A549 (cell line): ENCODE data around the gene ITGB1.
"Not testable (repeated sequence)": the region's sequence is repeated elsewhere in the genome, so short reads cannot be mapped to it uniquely, and the experiment has no call there.

Experiments used
- CBX2 ChIP-seq: fragments of 200-600 bp; sonication (generic); IDR thresholded peaks from 2 replicates; pipeline ENCODE4 v1.6.1; 2016; ENCODE audit warnings: low read depth, mild to moderate bottlenecking, borderline replicate concordance
- CEBPB ChIP-seq, 2 experiments: fragments of >200 bp in 1 of 2; sonication (Bioruptor Twin) in 1 of 2; formaldehyde crosslinking in 1 of 2; IDR thresholded peaks; 2 replicates each; pipeline ENCODE4 v1.6.1; 2012 to 2016
- CTCF ChIP-seq: fragments of >200 bp; sonication (Bioruptor Twin); formaldehyde crosslinking; IDR thresholded peaks from 3 replicates; pipeline ENCODE4 v1.5.1; 2016
- EP300 ChIP-seq, 2 experiments: fragments of >200 bp; sonication (Bioruptor Twin); formaldehyde crosslinking; IDR thresholded peaks; 2 replicates in 1 of 2; 3 replicates in 1 of 2; pipeline ENCODE4 v1.6.1; 2016 to 2017
- ESRRA ChIP-seq: fragments of 150-350 bp; IDR thresholded peaks from 2 replicates; pipeline ENCODE4 v1.6.1; 2014; ENCODE audit warnings: mild to moderate bottlenecking, low read length, borderline replicate concordance
- JUN ChIP-seq, 2 experiments: fragments of >200 bp; sonication (Bioruptor Twin); formaldehyde crosslinking; IDR thresholded peaks; 2 replicates in 1 of 2; 3 replicates in 1 of 2; pipeline ENCODE4 v1.6.1; 2016 to 2017
- JUNB ChIP-seq: fragments of >200 bp; sonication (Bioruptor Twin); formaldehyde crosslinking; IDR thresholded peaks from 2 replicates; pipeline ENCODE4 v1.6.1; 2016
- NFE2L2 ChIP-seq: fragments of 150-350 bp; conservative IDR thresholded peaks from 2 replicates; pipeline ENCODE4 v1.6.1; 2014; ENCODE audit warnings: low read length
- POLR2A ChIP-seq: IDR thresholded peaks from 2 replicates; pipeline ENCODE4 v1.6.1; 2012; ENCODE audit warnings: mild to moderate bottlenecking, low read length
- RAD21 ChIP-seq, 2 experiments: fragments of >200 bp in 1 of 2; sonication (Bioruptor Twin) in 1 of 2; formaldehyde crosslinking in 1 of 2; IDR thresholded peaks in 1 of 2; conservative IDR thresholded peaks in 1 of 2; 2 replicates in 1 of 2; 3 replicates in 1 of 2; pipeline ENCODE4 v1.6.1; 2012 to 2018; ENCODE audit warnings: inconsistent platforms in 1 of 2
- RCOR1 ChIP-seq: fragments of 150-350 bp; IDR thresholded peaks from 2 replicates; pipeline ENCODE4 v1.6.1; 2014; ENCODE audit warnings: antibody characterized with exemption, low read length, low read depth
- RFX5 ChIP-seq: fragments of 450-650 bp; IDR thresholded peaks from 2 replicates; pipeline ENCODE4 v1.7.1; 2014; ENCODE audit warnings: antibody characterized with exemption, mild to moderate bottlenecking, moderate library complexity
- RNF2 ChIP-seq: fragments of 200-600 bp; sonication (generic); IDR thresholded peaks from 2 replicates; pipeline ENCODE4 v1.6.1; 2016; ENCODE audit warnings: low read depth, mild to moderate bottlenecking, antibody characterized with exemption, moderate library complexity, borderline replicate concordance
- ZC3H11A ChIP-seq: fragments of 450-650 bp; IDR thresholded peaks from 2 replicates; pipeline ENCODE4 v1.6.1; 2014; ENCODE audit warnings: antibody characterized with exemption, mild to moderate bottlenecking

GRCh38 chr10:32917817-32918216 lies 40.2 kb downstream of the ITGB1 start:
- not testable (repeated sequence) for TF ChIP-seq CTCF; JUNB; RFX5; NFE2L2; CBX2; RCOR1; ZC3H11A; ESRRA; JUN (IDR thresholded peaks at IDR 0.05); POLR2A; RNF2; CEBPB (IDR thresholded peaks at IDR 0.05); EP300 (IDR thresholded peaks at IDR 0.05); RAD21 (conservative IDR thresholded peaks at IDR 0.05 in 1 of 2, IDR thresholded peaks at IDR 0.05 in 1 of 2)
